Measurements from ENCODE around the gene MSMB.
"Not testable (repeated sequence)": the region's sequence is repeated elsewhere in the genome, so short reads cannot be mapped to it uniquely, and the experiment has no call there.

The MSMB gene

DNA sequence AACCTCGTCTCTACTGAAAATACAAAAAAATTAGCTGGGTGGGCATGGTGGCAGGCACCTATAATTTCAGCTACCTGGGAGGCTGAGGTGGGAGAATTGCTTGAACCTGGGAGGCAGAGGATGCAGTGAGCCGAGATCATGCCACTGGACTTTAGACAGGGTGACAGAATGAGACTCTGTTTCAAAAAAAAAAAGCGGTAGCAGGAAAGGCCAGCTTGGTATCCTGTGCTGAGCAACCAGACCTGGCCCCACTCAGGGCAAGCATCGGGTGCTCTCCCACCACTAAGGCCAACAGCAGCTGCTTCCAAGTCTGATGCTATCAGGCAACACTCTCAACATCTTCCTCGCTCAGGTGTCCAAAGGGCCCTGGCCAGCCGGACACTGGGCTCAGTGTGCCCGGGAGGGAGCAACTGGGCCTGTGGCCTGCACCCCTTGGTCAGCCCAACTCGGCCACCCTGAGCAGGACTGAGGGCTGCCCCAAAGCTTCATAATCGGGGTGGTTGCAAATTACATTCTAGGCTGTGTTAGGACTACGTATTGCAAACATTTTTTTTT is 44.3 kb upstream of the MSMB start:
- H3F3A ChIP-seq (ENCODE audit: insufficient read depth), result no peaks in the 10 kb centered on the region
- H2AFZ ChIP-seq (ENCODE audit: low read depth, low read length, severe bottlenecking), result no peak overlapping the region
- H3K27ac ChIP-seq (ENCODE audit: low read depth, low read length), result no peak overlapping the region
- no peak overlapping the region for H3K9ac ChIP-seq (ENCODE audit: low read length)
- H3K27me3 ChIP-seq (ENCODE audit: low read length), result no peaks in the 10 kb centered on the region
- no peaks in the 10 kb centered on the region for H3K9me2 ChIP-seq (replicated peaks; ENCODE audit: insufficient read depth, low read length)
- TF ChIP-seq, protein P1, sequence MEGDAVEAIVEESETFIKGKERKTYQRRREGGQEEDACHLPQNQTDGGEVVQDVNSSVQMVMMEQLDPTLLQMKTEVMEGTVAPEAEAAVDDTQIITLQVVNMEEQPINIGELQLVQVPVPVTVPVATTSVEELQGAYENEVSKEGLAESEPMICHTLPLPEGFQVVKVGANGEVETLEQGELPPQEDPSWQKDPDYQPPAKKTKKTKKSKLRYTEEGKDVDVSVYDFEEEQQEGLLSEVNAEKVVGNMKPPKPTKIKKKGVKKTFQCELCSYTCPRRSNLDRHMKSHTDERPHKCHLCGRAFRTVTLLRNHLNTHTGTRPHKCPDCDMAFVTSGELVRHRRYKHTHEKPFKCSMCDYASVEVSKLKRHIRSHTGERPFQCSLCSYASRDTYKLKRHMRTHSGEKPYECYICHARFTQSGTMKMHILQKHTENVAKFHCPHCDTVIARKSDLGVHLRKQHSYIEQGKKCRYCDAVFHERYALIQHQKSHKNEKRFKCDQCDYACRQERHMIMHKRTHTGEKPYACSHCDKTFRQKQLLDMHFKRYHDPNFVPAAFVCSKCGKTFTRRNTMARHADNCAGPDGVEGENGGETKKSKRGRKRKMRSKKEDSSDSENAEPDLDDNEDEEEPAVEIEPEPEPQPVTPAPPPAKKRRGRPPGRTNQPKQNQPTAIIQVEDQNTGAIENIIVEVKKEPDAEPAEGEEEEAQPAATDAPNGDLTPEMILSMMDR (IDR thresholded peaks at IDR 0.05; ENCODE audit: insufficient read depth, low read length, poor library complexity, severe bottlenecking), result no peak
- no peak for TF ChIP-seq EZH2phosphoT487 (conservative IDR thresholded peaks at IDR 0.05; ENCODE audit: low read length)
- H4K20me1 ChIP-seq (ENCODE audit: low read depth, low read length), result no peaks in the 10 kb centered on the region
- H3K79me2 ChIP-seq (ENCODE audit: insufficient read depth, low read length), result no peaks in the 10 kb centered on the region
- no peak overlapping the region for H3K4me3 ChIP-seq (ENCODE audit: insufficient read depth, low read length, poor library complexity, severe bottlenecking)
- H3K36me3 ChIP-seq (ENCODE audit: low read length), result no peaks in the 10 kb centered on the region
- no peak overlapping the region for H3K4me2 ChIP-seq (ENCODE audit: low read depth, low read length, poor library complexity, severe bottlenecking)
- H3K9me3 ChIP-seq (ENCODE audit: insufficient read depth, low read length), result no peaks in the 10 kb centered on the region

DNA sequence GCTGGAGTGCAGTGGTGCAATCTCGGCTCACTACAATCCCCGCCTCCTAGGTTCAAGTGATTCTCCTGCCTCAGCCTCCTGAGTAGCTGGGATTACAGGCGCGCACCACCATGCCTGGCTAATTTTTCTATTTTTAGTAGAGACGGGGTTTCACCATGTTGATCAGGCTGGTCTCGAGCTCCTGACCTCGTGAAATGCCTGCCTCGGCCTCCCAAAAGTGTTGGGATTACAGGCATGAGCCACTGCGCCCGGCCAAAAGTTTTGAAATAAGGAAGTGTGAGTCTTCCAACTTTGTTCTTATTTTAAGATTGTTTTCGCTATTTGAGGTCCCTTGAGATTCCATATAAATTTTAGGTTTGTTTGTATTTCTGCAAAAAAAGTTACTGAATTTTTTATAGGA is 41.3 kb upstream of the MSMB start:
- H3K4me2 ChIP-seq (ENCODE audit: low read depth, low read length, poor library complexity, severe bottlenecking); H3K9me2 ChIP-seq (replicated peaks; ENCODE audit: insufficient read depth, low read length); H3K36me3 ChIP-seq (ENCODE audit: low read length); H3K27me3 ChIP-seq (ENCODE audit: low read length); H3K9ac ChIP-seq (ENCODE audit: low read length); H3F3A ChIP-seq (ENCODE audit: insufficient read depth); H4K20me1 ChIP-seq (ENCODE audit: low read depth, low read length); H2AFZ ChIP-seq (ENCODE audit: low read depth, low read length, severe bottlenecking); H3K27ac ChIP-seq (ENCODE audit: low read depth, low read length); H3K79me2 ChIP-seq (ENCODE audit: insufficient read depth, low read length); H3K4me3 ChIP-seq (ENCODE audit: insufficient read depth, low read length, poor library complexity, severe bottlenecking); H3K9me3 ChIP-seq (ENCODE audit: insufficient read depth, low read length): not testable (repeated sequence)

DNA sequence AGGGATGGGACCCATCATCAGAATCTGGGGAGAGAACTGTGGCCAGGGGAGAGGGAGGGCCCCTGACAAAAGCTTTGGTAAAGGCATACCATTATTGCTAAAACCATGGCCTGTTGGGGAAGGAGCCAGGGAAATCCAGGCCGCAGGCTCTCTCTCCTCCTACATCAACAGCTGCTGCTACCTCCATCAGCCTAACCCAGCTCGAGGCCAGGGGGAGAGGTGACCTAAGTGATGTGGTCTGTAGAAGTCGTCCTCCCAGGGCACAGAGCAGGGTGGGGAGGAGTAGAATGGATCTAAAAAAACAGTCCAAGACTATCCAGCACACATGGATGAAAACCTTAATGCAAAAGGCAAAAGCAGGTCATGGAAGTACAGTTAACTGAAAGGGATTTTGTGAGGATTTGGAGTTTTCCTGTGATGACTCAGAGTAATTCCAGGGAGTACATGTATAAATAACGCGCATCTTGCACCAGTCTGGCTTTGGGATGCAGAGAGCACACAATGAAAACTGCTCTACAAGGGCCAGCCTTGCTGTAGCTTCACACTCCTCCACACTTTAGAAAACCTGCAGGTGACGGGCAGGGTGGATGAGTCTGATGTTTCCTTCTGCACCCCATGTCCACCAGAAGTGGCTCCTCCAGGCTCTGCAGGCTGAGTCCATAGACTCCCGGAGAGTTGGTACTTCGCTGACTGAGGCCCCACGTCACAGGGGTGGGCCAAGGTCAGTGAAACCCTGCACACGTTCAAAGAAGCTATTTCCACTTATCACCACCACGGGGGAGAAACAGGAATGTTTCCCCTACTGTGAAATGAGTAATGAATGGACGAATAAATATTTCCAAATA is 38.5 kb upstream of the MSMB start:
- H3K79me2 ChIP-seq (ENCODE audit: insufficient read depth, low read length), result no peaks in the 10 kb centered on the region
- no peaks in the 10 kb centered on the region for H3K9me2 ChIP-seq (replicated peaks; ENCODE audit: insufficient read depth, low read length)
- no peak overlapping the region for H3K27ac ChIP-seq (ENCODE audit: low read depth, low read length)
- no peak overlapping the region for H3K4me2 ChIP-seq (ENCODE audit: low read depth, low read length, poor library complexity, severe bottlenecking)
- H4K20me1 ChIP-seq (ENCODE audit: low read depth, low read length), result no peaks in the 10 kb centered on the region
- no peak overlapping the region for H3K9ac ChIP-seq (ENCODE audit: low read length)
- H3K27me3 ChIP-seq (ENCODE audit: low read length), result no peaks in the 10 kb centered on the region
- H3K9me3 ChIP-seq (ENCODE audit: insufficient read depth, low read length), result no peaks in the 10 kb centered on the region
- no peaks in the 10 kb centered on the region for H3K36me3 ChIP-seq (ENCODE audit: low read length)
- no peak overlapping the region for H2AFZ ChIP-seq (ENCODE audit: low read depth, low read length, severe bottlenecking)
- TF ChIP-seq, protein P1 (IDR thresholded peaks at IDR 0.05; ENCODE audit: insufficient read depth, low read length, poor library complexity, severe bottlenecking), result no peak
- TF ChIP-seq EZH2phosphoT487 (conservative IDR thresholded peaks at IDR 0.05; ENCODE audit: low read length), result no peak
- no peaks in the 10 kb centered on the region for H3F3A ChIP-seq (ENCODE audit: insufficient read depth)
- no peak overlapping the region for H3K4me3 ChIP-seq (ENCODE audit: insufficient read depth, low read length, poor library complexity, severe bottlenecking)

DNA sequence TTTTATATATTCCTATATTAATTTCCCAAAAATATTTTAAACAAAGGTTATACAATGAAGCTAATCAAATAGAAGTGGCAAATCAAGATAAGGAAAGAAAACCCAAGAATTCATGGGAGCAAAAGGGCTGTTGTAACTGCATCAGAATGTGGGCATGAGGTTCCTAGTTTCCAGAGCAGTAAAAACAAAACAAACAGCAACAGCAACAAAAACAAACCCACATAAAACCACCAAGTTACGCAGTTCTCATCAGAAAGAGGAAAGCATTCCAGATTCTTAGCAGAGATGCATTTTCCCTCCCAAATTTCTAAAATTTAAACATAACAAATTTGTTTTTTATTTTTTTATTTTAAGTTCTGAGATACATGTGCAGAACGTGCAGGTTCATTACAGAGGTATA is 34.8 kb upstream of the MSMB start:
- H3K4me2 ChIP-seq (ENCODE audit: low read depth, low read length, poor library complexity, severe bottlenecking), result no peak overlapping the region
- TF ChIP-seq EZH2phosphoT487 (conservative IDR thresholded peaks at IDR 0.05; ENCODE audit: low read length), result no peak
- TF ChIP-seq, protein P1 (IDR thresholded peaks at IDR 0.05; ENCODE audit: insufficient read depth, low read length, poor library complexity, severe bottlenecking), result no peak
- H3K4me3 ChIP-seq (ENCODE audit: insufficient read depth, low read length, poor library complexity, severe bottlenecking), result no peak overlapping the region
- no peaks in the 10 kb centered on the region for H4K20me1 ChIP-seq (ENCODE audit: low read depth, low read length)
- H3F3A ChIP-seq (ENCODE audit: insufficient read depth), result no peaks in the 10 kb centered on the region
- H3K9me3 ChIP-seq (ENCODE audit: insufficient read depth, low read length), result no peaks in the 10 kb centered on the region
- no peaks in the 10 kb centered on the region for H3K79me2 ChIP-seq (ENCODE audit: insufficient read depth, low read length)
- H3K9me2 ChIP-seq (replicated peaks; ENCODE audit: insufficient read depth, low read length), result no peaks in the 10 kb centered on the region
- no peaks in the 10 kb centered on the region for H3K27me3 ChIP-seq (ENCODE audit: low read length)
- no peak overlapping the region for H3K9ac ChIP-seq (ENCODE audit: low read length)
- H3K36me3 ChIP-seq (ENCODE audit: low read length), result no peaks in the 10 kb centered on the region
- no peak overlapping the region for H3K27ac ChIP-seq (ENCODE audit: low read depth, low read length)
- no peak overlapping the region for H2AFZ ChIP-seq (ENCODE audit: low read depth, low read length, severe bottlenecking)

Data from SU-DHL-6 (cell line).